ENCODE data around the gene HTR2A.

The HTR2A gene

DNA sequence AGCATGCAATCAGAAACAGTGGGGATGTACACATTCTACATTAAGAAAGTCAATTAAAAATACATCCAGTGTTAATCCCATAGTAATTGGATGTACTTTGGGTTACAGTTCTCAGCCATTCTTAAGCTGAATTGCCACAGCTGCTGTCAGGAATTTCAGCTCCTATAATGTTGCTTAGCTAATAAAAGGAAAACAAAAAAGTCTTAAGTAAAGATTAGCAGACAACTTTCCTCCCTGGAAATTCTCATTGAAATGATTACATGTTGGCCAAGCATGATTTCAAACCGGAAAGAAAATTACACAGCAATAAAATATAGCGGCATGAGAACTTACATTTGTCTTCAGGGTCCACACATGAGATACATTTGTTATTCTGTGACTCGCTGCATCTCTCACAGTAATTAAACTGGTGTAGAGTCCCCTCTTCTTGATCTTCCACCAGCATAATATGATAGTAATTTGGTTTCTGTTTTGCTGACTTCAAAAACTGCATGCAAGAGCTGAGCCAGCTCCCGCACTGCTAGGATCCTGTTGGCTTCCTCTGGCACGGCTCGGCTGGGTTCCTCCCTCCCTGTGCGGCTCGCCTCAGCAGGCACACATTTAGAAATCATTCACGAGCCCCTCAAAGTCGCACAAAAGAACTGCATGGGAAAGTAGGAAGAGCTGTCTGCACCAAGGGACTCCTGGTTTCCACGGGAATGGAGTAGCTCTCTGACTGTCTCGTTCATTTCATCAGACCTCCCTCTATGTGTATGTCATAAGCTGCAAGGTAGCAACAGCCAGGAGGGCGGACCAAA, at the start of gene HTR2A:
TSS of gene HTR2A (minus strand) at position 713 of the 797 bp plus-strand sequence. CDS start 1,147 bp downstream, outside the sequence.
- DNase-seq: peak; percentile 0

DNA sequence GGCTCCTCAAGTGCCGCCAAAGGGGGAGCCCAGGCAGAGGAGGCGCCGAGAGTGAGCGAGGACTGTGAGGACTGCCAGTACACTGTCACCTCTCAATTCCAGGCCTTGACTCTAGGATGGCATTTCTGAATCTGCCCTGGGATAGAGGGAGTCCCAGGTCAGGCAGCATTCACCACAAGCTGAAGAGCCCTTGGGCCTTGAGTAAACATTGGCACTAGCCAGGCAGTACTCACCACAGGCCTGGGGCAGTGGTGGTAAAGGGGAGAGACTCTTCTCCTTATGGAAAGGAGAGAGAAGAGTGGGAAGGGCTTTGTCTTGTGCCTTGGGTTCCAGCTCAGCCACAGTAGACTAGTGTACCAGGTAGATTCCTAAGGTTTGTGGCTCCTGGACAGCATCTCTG, 39.7 kb upstream of the HTR2A start:
- DNase-seq: no peak

DNA sequence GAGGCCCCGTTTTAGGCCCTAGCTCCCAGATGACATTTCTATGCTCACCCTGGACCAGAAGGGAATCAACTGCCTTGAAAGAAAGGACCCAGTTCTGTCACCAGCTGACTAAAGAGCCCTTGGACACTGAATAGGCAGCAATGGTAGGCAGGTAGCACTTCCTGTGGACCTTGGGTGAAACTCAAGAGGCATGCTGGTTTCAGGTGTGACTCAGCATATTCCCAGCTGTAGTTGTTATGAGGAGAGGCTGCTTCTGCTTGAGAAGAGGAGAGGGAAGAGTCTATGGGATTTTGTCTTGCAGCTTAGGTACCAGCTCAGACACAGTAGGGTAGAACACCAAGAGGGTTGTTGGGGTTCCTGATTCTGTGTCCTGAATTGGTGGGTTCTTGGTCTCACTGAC, 37.9 kb upstream of the HTR2A start:
- DNase-seq: no peak

DNA sequence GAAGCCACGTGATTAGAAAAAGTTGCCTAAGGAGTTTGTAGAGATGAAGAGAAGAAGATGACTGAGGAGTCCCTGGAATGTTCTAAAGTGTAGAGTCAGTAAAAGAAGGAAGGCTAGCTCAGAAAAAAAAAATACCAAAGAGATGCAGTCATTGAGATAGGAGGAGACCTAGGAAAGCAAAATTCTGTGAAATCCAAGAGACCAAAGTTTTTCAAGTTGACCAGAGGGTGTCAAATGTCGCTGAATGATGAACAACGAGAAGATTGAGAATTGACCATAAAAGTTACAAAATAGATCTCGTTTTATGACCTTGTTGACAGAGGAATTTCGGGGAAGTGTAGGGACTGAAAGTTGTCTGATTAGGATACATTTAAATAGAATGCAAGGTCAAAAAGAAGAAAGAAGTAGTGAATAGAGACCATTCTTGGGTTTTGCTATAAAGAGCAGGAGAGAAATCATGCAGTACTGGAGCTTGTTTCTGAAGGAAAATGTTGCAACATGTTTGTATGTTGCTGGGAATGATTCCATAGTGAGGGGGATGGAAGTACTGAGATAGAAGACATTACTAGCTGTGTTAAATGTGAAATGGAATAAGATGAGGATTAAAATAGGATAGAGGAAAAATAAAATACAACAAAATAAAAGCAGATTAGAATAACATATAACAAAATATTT, 30.2 kb upstream of the HTR2A start:
- DNase-seq: no peak

DNA sequence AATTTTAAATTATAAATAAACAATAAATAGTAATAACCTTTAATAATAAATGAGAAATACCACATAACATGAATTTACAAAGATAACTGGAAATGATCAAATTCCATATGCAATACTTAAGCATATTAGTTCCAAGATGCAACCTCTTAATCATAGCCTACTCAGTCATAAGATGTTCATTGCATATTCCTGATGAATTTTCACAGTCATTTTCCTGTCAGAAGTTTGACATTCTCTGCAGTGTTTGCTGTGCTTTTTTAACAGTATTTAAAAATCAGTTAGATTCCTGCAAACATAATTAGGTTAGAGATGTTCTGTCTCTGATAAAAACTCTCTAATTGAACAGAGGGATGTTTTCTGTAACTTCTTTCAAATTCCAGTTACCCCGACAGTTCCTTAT, 28.6 kb upstream of the HTR2A start:
- DNase-seq: no peak

DNA sequence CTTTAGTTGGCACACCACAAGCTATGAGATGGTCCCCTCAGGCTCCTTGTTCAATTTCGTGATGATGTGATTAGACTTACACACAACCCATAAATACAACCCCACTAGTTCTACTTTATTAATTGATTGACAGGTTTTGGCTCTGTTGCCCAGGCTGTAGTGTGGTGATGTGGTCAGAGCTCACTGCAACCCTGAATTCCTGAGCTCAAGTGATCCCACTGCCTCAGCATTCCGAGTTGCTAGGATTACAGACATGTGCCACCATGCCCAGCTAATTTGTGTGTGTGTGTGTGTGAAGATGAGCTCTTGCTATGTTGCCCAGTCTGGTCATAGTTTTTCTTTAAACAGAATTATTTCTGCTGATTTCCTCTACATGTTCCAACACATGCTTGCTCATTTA, 17.5 kb upstream of the HTR2A start:
- DNase-seq: no peak

DNA sequence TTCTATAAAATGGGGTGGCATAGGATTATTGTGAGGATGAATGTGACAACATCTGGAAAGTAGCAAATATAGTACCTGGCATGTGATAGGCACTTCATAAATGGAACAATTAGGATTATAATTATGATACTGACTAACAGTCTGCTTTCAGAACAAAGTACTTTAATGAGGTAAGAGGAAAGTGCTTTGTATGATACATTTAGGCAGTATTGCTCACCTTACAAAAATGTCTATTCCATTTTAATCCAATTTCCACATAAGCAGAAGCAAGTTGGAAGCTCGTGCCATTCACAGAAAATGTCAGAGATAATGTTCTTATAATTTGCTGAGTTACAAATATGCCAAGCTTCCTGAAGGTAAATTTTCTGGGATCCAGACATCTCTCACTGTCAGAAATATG, 16.9 kb upstream of the HTR2A start:
- no peak for DNase-seq

DNA sequence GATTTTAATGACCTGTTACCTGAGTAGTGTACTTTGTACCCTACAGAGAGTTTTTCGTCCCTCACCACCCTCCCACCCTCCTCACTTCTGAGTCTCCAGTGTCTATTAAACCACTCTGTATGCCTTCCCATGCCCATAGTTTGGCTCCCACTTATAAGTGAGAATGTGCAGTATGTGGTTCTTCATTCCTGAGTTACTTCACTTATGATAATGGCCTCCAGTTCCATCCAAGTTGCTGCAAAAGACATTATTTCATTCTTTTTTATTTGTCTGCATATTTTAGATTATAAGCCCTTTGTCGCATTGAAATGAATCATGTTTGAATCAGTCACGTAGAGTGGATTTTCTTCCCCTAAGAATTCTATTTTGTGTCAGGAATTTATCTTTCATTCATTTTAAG, 12.2 kb upstream of the HTR2A start:
- no peak for DNase-seq

DNA sequence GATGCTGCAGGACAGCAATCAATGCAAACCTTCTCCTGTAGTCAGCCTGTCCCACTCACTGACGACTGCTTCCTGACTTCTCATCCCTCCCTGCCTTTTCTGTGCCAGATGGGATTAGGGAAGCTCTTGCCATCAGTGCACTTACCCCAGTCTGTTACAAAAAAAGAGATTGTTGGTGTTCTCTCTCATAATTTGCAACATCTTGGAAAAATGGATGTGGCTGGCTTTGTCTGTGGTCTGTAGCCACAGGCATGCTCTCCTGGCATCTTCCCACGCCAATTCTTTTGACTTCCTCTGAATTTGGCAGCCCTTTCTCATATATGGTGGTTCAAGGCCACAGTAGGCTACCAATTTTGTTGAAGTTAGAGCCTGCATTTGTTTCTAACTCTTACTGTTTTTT, 11.6 kb upstream of the HTR2A start:
- DNase-seq: no peak

DNA sequence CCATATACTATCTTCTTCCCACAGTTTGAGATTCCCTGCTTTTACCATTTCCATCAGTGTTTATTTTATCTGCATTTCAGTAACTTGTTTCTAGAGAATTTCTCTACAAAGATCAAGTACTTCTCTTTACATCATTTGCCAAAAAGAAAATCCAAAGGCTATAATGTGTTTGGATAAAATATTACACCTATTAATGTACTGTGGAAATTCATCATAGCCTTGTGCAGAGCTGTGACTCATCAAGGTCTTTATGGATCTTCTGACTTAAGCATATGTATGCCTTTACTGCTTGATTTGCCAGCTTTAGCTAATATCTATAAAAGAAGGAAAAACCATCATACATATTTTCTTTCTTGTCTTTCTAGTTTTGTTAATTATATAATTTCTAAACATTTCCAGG, 9.6 kb upstream of the HTR2A start:
- DNase-seq: no peak

DNA sequence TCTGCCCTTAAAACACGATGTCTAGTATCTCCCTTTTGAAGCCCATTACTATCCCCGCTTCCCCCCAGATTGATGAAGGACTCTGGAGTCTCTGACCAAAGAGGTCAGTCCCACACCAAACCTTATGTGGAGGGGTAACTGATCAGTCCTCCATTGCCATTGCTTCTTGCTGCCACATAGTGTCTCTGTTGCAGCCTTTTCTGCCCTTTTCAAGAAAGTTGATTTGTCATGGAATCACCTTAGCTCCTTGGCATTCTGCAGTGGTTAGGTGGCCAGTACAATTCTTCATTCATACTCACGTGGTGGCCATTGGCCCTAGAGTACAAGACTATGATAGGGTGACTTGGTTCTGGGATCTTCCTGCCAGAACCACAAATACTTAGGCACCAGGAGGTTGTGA, 8.4 kb upstream of the HTR2A start:
- DNase-seq: no peak

DNA sequence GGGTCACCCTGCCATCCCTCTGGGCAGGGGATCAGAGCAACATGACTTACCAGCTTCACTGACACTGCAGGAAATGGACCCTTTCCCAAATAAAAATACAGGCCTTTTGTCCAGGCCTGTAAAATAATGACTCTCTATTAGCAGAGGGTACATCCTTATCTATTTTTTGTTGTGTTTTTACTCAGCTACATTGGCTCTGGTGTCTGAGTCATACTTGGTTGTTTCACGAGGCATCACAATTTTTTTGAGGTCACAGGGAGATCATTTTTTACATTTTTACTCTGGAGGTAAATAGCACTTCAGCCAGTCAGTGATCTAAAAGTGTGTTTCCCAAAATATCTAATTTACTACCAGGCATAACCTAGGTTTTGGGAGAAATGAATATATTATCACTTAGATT, 6.9 kb upstream of the HTR2A start:
- DNase-seq: no peak

DNA sequence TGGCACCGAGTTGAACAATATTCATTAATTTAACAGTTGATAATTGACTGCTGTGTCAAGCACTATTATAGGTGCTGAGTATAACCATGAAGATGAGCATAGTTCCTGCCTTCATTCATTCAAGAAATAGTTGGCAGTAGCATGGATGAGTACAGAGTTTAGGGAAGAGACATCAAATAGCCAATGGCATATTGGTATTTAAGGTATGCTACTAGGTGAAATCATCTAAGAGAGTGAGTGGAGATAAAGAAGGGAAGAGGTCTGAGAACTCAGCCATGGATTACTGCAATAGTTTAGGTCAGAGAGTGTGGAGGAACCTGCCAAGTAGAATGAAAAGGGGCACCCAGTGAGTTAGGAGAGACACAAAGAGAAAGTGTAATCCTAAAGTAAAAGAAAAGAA, 4.9 kb upstream of the HTR2A start:
- DNase-seq: no peak

DNA sequence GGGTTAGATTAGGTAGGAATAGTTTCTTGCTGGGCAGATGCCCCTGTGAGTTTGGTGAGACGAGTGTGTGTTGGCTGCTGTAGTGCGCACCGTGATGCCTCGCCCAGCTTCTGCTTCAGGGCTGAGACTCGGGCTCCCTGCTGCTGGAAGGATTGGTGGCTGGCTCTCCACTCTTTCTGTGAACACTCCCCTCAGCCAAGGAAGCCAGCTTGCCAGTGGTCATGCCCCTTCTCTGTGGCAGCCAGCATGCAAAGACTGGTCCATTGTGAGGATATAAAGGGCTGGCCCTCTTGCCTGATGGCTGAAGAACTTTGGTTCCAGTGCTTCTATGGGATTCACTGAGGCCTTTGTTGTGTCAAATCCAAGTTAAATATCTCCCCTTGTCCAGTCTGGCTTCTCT, 2.9 kb upstream of the HTR2A start:
- DNase-seq: no peak

DNA sequence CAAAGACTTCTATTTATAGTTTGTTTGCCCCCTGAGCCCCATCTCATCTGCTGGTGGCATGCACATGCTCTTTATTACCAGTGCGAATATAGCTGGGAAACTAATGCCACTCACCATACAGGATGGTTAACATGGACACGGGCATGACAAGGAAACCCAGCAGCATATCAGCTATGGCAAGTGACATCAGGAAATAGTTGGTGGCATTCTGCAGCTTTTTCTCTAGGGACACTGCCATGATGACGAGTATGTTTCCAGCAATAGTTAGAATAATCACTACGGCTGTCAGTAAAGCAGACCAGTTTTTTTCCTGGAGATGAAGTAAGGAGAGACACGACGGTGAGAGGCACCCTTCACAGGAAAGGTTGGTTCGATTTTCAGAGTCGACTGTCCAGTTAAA, 1.5 kb downstream of the HTR2A start:
- no peak for DNase-seq

DNA sequence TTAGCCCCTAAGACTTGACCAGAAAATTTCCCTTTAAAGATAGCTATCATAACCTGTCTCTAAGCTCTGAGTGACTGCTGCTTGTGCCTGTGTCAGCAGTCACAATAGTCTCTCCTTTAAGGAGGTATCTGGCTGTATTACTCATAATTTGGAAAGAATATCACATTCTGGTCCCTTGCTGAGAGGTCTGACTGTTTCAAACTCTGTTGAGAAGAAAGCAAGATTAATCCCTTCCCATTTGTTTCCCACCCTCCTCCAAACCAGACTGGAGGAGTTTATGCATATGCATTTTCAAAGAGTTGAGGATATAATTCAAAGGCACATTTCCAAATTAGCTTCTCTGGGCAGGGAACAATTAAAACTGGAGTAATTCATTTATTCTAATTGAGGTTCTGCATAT, 2.3 kb downstream of the HTR2A start:
- DNase-seq: no peak

DNA sequence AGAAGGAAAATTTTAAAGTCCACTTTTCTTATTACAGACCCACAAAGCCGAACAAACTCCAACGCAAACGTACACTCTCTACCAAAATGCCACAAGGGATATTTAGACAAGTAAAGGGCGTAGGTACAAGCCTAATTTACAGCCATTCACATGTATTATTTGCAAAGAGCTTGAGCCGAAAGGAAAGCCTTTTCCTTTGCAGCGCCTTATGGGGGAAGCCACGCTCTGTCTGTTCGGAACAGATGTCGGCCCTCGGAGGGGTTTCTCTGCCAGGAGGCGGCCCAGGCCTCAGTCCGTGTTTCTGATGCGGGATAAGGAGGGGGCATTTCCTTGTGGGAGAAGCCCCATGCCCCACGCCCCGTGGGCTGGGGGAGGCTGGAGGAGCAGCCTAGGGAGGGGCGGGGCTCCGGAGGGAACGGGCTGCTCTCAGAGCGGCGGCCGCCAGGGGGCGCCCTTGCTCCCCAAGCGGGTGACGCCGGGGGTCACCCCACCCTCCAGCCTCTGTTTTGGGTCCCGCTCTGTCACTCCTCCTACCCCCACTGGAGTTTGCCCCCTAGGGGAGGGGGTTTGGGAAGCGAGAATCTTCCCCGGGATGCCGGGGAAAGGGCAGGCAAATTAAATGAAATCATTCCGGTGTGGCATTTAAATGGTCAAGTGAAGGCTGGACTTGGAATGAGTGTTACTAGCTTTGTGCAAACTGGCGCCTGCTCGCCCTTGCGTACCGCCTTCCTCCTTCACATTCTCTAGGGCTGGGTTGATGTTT, 2.9 kb downstream of the HTR2A start:
- peak; percentile 45 for DNase-seq

DNA sequence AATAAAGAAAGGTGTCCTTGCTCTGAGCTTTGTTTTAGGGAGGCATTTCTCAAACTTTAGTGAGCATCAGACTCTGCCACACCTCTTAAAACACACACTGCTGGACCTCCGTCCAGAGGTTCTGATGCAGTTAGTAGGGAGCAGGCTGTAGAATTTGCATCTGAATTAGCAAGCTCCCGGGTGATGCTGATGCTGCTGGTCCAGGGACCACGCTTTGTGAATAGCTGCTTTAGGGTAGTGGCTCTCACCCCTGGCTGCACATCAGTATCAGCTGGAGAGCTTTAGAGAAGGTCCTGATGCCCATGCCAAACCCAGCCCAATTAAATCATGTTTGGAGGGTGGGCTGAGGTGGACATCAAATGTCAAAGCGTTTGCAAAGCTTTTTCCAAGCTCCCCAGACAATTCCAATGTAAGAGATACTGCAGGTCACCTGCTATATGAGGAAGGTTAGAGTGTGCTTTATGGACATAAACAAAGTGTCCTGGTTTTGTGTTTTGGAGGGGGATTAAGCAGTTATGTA, 3.6 kb downstream of the HTR2A start:
- no peak for DNase-seq

DNA sequence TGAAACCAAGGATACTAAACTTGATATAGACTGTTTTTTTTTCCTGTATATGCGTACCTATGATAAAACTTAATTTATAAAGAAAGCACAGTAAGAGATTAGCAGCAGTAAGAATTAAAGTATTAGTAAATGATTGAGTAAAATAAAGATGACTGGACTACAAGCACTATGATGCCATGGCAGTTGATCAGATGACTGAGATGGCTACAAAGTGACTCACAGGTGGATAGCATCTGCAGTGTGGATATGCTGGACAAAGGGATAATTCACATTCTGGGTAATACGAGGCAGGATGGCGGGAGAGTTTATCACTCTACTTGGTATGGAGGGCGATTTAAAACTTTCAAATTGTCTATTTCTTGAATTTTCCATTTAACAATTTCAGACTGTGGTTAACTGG, 11.8 kb downstream of the HTR2A start:
- no peak for DNase-seq

DNA sequence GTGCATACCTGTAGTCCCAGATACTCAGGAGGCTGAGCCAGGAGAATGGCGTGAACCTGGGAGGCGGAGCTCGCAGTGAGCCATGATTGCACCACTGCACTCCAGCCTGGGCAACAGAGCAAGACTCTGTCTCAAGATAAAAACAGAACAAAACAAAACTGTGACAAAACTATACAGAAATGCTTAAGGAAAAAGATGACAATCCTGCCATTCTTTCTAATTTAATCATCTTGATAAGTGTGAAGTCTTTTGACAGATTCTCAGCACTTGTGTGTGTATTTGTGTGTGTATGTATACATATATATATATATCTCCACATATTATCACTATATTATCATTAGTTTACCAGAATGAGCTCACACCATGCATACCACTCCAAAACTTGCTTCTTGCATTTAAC, 12.3 kb downstream of the HTR2A start:
- DNase-seq: no peak

DNA sequence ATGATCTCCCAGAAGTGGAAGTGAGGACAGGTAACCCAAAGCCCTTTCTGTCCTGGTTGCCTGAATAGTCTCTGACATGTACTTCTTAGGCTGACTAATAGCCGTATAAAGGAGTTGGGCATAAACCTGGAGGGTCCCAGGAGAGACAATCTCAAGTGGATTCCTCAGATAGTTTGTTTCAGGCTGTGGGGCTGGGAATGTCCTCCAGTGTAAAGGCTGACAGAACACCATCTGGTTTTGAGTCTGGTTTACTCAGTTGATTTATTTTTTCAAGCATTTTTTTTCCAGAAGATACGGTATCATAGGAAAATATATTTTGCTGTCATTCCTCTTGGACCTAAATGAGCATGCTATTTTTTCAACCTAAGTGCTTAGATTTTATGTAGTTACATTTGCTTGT, 15.2 kb downstream of the HTR2A start:
- DNase-seq: no peak

DNA sequence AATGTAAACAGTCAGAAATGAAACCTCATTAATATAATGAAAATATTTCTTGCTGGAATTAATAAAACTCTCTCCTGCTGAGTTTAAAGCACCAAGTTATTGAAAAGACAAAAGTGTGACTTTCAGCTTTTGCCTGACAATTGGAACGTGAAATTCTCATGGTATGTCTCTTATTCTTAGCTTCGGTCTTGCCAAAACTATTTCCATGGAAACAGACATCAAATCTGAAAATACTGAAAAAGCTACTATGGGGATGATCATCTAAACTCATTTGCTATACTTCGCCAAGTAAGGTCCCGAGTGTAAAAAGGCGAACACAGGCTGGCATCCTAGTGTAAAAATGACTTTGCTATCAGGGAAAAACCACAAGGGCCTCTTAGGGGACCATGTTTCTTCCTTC, 22.8 kb downstream of the HTR2A start:
- DNase-seq: no peak

DNA sequence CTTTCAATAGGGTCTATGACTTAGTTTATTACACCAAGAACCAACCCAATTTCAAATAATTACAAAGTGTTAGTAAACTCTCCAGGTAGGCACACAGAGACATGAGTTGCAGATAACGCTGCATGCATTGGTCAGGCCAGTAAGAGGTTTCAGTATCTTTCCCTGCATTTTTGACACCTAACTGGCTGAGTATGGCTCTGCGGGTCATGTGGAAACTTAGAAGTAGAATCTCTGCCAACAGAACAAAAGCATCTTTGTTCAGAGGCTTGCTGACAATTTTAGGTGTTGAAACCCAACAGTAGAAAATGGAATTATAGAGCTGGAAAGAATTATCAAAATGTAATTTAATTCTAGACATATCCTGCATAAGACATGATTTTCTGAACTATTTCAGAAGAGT, 25.3 kb downstream of the HTR2A start:
- DNase-seq: no peak

DNA sequence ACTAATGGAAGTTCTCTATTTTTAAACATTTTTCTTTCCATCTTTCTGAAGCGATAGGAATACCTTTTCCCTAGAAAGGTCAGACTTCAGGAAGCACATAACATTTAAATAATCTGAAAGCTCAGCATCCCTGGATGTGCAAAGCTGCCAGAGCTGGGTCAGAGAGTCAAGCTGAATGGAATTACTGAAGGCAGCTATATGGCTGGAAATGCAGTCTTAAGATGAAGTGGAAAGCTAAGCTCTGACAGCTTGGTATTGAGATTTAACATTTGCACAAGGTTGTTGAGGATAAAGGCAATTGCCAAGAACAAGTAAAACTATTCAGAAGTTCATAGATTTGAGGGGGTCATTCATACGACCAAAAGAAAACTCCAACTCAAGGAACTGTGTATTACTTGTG, 28.8 kb downstream of the HTR2A start:
- DNase-seq: no peak
